ENCODE results near the gene SIDT2. TPM values are rescaled to one million over a fixed set of nuclear protein-coding genes. Genes with fewer than 3 reads are reported as not detected.

SIDT2 gene
- total and polyA plus RNA-seq, 5 donors = 28.6 to 57.4 (median 39.1) TPM

GRCh38 chr11:117232911-117233409, 54.4 kb downstream of the SIDT2 start:
- intact Hi-C loops (cut with DNase I) = no loop called here
- Histone ChIP-seq H3K9me3 (ENCODE audit: control insufficient read depth, low read length) (no peaks in the 10 kb centered on the region), H3K4me1 (ENCODE audit: control insufficient read depth, insufficient read depth, low read length) (peaks cover 5% of the 10 kb centered on the region), H3K27me3 (ENCODE audit: control insufficient read depth, insufficient read depth) (no peaks in the 10 kb centered on the region), H3K27ac (ENCODE audit: low read length) (peak overlapping the region; percentile 86), H3K4me3 (ENCODE audit: low read length) (peak overlapping the region; percentile 100)
- DNase-seq (peak in 2 of 3 donors; percentile 35 to 72), ATAC-seq (peak; percentile 30 to 44)
- WGBS = 1% methylated on average over 27 of the region's 27 CpGs

- Histone ChIP-seq H3K27me3 (ENCODE audit: control insufficient read depth, insufficient read depth) (no peaks in the 10 kb centered on the region), H3K4me1 (ENCODE audit: control insufficient read depth, insufficient read depth, low read length) (peaks cover 3% of the 10 kb centered on the region), H3K4me3 (ENCODE audit: low read length) (no peak overlapping the region), H3K27ac (ENCODE audit: low read length) (no peak overlapping the region), H3K9me3 (ENCODE audit: control insufficient read depth, low read length) (no peaks in the 10 kb centered on the region)
- ATAC-seq = no peak
- WGBS = 93% methylated on average over 5 of the region's 5 CpGs
- intact Hi-C loops (cut with DNase I) = no loop called here
- DNase-seq = no peak
Measured at GRCh38 chr11:117238221-117238620, 59.7 kb downstream of the SIDT2 start.

GRCh38 chr11:117239295-117239694, 60.8 kb downstream of the SIDT2 start:
- Histone ChIP-seq H3K4me3 (ENCODE audit: low read length) (no peak overlapping the region), H3K9me3 (ENCODE audit: control insufficient read depth, low read length) (no peaks in the 10 kb centered on the region), H3K4me1 (ENCODE audit: control insufficient read depth, insufficient read depth, low read length) (peaks cover under 1% of the 10 kb centered on the region), H3K27ac (ENCODE audit: low read length) (no peak overlapping the region), H3K27me3 (ENCODE audit: control insufficient read depth, insufficient read depth) (no peaks in the 10 kb centered on the region)
- intact Hi-C loops (cut with DNase I) = no loop called here
- no peak for ATAC-seq
- no peak for DNase-seq
- WGBS = 81% methylated on average over 6 of the region's 6 CpGs

Other genes starting within 250 kb of the SIDT2 start
- gene SIK3, start 80.3 kb upstream of the SIDT2 start, total RNA-seq = 10 to 100 TPM; 34.2 to 46.6 (median 36.9) TPM
- gene SIK3, start 80.3 kb upstream of the SIDT2 start, polyA plus RNA-seq = 13.4 TPM
- gene PAFAH1B2, start 34.5 kb upstream of the SIDT2 start, total RNA-seq = 10 to 100 TPM; 52.6 to 68.1 (median 57.5) TPM
- gene PAFAH1B2, start 34.5 kb upstream of the SIDT2 start, polyA plus RNA-seq = 20.4 TPM
- 1,000 to 10,000 TPM in 1 of 4 donors, 100 to 1,000 TPM in 3; 414 to 1,307 (median 766) TPM for gene TAGLN, start 20.6 kb downstream of the SIDT2 start, total RNA-seq
- gene TAGLN, start 20.6 kb downstream of the SIDT2 start, polyA plus RNA-seq = 987 TPM
- 10 to 100 TPM; 28.2 to 39.2 (median 30.5) TPM for gene PCSK7, start 53.3 kb downstream of the SIDT2 start, total RNA-seq
- gene PCSK7, start 53.3 kb downstream of the SIDT2 start, polyA plus RNA-seq = 25.7 TPM
- 10 to 100 TPM; 20.6 to 23.8 (median 22.3) TPM for gene RNF214, start 53.9 kb downstream of the SIDT2 start, total RNA-seq
- 8.0 TPM for gene RNF214, start 53.9 kb downstream of the SIDT2 start, polyA plus RNA-seq
- gene BACE1-AS, start 112.6 kb downstream of the SIDT2 start, total RNA-seq = 10 to 100 TPM in 1 of 4 donors, 1 to 10 TPM in 3; 7.0 to 10.5 (median 8.2) TPM
- 6.6 TPM for gene BACE1-AS, start 112.6 kb downstream of the SIDT2 start, polyA plus RNA-seq
- 10 to 100 TPM; 14.4 to 19.9 (median 17.6) TPM for gene BACE1, start 137.5 kb downstream of the SIDT2 start, total RNA-seq
- 6.6 TPM for gene BACE1, start 137.5 kb downstream of the SIDT2 start, polyA plus RNA-seq
- 10 to 100 TPM in 1 of 4 donors, 1 to 10 TPM in 3; 7.9 to 10.6 (median 9.2) TPM for gene CEP164, start 149.1 kb downstream of the SIDT2 start, total RNA-seq
- 8.6 TPM for gene CEP164, start 149.1 kb downstream of the SIDT2 start, polyA plus RNA-seq